GM21529 (cell line): Measurements from ENCODE around the gene LHX5.
"Not testable (repeated sequence)": the region's sequence is repeated elsewhere in the genome, so short reads cannot be mapped to it uniquely, and the experiment has no call there.

ENCODE experiments used
- ATAC-seq: cut with Tn5 transposase; IDR thresholded peaks from one replicate; pipeline ENCODE4 v1.9.1; 2021; ENCODE audit not compliant: unreplicated experiment

The LHX5 gene

DNA sequence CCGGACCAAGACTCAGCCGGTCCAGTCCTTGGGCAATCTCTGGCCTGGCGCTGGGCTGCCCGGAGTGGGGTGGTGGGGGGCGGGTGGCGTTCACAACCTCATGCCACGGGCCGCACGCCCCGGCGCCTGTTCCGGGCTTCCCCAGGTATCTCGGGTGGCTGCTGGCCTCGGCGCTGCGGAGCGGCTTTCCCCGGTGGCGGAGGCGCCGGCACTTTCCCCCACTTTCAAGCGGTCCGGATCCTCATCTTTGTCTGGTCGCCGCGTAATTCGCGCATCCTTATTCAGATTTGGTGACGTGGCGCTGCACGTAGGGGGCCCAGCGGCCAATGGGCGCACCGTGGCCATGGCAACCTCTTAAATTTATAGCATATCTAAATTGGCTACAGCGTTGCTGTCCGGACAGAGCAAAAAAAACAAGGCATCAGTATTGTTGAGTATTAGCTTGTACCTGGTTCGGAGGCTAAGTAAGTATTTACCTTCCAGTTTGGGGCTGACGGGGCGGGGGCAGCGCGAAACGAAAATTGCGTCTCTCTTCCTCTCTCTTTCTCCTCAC lies at the start of gene LHX5:
TSS of gene LHX5 (minus strand) at position 253 of the 553 bp plus-strand sequence. CDS start 373 bp downstream, outside the sequence.
- no peak for ATAC-seq

- ATAC-seq = no peak
These were observed 48.0 kb upstream of the LHX5 start for GRCh38 chr12:113519464-113520307.

DNA sequence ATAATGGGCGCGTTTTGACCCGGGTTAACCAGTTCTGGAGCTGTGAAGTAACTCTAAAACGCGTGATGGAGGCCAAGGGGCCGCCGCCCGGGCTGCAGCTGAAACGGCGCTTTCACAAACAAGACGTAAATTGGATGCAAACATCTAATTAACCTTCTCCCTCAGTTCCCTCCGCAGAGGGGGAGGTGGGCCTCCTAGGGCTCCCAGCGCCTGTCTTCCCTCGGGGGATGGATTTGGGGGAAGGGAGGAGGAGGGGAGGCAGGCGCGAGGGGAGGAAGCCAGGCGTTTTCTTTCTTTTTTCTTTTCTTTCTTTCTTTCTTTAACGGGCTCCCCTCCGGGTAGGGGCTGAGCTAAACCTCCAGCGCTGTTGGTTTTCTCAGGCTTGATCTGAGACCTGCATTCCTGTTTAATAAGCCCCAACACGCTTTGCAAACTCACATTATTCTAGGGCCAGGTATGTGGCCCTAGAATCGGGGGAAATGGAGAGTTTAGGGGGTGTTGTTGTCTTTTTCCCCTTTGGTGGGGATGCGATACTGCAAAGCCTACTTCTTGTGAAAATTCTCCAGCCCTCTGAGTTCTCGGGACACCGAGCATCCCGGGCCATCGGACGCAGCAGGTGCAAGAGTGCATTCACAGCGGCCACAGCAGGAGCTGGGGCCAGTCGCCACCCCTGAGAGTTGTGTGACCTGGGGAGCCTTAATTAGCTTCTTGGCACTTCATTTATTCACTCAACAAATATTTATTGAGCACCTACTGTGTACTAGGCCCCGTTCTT lies 43.6 kb upstream of the LHX5 start:
- ATAC-seq = no peak

DNA sequence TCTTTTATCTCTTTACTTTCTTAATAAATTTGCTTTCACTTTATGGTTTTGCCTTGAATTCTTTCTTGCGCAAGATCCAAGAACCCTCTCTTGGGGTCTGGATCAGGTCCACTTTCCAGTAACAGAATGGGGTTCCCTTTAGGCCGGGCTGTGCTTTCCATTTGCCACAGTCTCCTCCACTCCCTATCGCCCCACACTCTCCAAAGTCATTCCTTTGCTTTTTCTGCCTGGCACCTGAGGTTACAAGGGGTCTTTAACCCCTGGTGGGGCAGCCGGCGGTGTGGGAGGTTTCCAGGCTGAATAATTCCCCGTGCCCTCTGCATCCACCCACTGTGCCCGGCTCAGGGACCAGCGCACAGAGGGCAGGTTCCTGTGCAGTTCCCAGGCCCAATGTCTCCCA lies 42.9 kb upstream of the LHX5 start:
- no peak for ATAC-seq

GRCh38 chr12:113512568-113512967 lies 40.9 kb upstream of the LHX5 start:
- ATAC-seq = no peak

DNA sequence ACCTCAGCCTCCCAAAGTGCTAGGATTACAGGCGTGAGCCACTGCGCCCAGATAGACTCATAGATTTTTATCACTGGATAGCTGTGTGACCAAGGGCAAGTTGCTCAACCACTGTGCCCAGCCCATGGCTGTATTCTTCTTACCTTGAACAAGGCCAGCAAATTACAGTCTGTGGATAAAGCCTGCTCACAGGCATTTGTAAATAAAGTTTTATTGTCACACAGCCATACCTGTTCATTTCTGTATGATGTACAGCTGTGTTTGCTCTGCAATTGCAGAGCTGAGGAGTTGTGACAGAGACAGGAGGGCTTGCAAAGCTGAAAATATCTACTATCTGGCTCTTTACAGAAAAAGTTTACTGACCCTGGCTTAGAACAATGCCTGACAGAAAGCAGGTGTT lies 35.2 kb upstream of the LHX5 start:
- ATAC-seq = no peak

DNA sequence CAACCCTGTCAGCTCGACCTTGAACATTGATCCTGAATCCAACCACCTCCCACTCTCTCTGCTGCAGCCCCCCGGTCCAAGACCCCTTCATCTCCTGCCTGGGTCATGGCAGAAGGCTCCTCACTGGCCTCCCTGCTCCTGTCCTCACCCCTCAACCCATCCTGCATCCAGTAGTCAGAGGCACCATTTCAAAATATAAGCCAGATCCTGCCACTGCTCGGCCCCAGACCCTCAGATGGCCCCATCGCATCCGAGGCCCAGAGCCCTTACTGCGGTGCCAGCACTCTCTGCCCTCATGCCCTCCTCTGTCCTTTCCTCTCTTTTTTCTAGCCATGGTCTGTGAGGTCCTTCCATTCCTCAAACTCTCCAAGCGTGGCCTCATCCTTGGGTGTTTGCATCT lies 34.3 kb upstream of the LHX5 start:
- no peak for ATAC-seq

GRCh38 chr12:113504917-113505316 lies 33.2 kb upstream of the LHX5 start:
- no peak for ATAC-seq

GRCh38 chr12:113500782-113501311 lies 29.2 kb upstream of the LHX5 start:
- ATAC-seq = no peak

- ATAC-seq = no peak
These were observed 28.6 kb upstream of the LHX5 start for GRCh38 chr12:113500306-113500675.

- no peak for ATAC-seq
These were observed 26.8 kb upstream of the LHX5 start for GRCh38 chr12:113498490-113498889.

- no peak for ATAC-seq
These were observed 26.0 kb upstream of the LHX5 start for GRCh38 chr12:113497693-113498092.

DNA sequence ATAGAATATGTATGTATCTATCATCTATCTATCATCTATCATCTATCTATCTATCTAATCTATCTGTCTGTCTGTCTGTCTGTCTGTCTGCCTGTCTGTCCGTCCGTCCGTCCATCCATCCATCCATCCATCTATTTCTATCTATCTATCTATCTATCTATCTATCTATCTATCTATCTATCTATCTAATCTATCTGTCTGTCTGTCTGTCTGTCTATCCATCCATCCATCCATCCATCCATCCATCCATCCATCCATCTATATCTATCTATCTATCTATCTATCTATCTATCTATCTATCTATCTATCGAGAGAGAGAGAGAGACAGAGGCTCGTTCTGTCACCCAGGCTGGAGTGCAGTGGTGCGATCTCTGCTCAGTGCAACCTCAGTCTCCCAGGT lies 24.3 kb upstream of the LHX5 start:
- ATAC-seq = not testable (repeated sequence)

DNA sequence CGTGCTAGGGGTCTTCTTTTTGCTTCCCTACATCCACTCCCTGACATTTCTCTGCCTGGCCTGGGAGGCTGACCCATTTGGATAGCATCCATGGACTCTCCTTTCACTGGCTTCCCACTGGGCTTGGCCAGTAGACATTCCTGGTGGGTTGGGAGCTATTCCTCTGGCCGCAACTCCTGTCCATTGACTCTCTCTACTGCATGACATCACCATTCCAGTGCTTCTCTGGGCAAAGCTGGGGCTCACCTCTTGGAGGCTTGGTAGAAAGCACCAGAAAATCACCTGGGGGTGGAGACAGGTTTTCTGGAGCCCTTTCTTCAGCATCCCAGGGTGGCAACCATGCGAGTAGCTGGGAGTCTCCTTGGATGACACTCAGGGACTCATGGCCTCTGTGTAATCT lies 16.7 kb upstream of the LHX5 start:
- no peak for ATAC-seq

- ATAC-seq = no peak
These were observed 15.1 kb upstream of the LHX5 start for GRCh38 chr12:113486722-113487121.

GRCh38 chr12:113485330-113485729 lies 13.7 kb upstream of the LHX5 start:
- no peak for ATAC-seq

DNA sequence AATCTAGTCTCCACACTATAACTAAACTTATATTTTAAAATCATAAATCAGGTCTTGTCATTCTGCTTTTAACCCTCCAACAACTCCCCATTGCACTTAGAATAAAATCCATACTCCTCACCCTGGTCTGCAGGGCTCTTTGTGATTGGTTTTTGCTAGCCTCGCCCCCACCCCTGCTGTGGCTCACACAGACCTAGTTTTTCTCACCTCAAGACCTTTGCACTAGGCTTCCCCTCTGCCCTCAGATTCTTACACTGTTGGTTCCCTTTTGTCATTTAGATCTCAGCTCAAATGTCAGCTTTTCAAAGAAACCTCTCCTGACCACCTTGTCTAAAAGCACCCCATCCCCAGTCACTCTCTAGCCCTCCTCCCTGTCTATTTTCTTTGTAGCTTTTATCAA lies 10.7 kb upstream of the LHX5 start:
- ATAC-seq = no peak

DNA sequence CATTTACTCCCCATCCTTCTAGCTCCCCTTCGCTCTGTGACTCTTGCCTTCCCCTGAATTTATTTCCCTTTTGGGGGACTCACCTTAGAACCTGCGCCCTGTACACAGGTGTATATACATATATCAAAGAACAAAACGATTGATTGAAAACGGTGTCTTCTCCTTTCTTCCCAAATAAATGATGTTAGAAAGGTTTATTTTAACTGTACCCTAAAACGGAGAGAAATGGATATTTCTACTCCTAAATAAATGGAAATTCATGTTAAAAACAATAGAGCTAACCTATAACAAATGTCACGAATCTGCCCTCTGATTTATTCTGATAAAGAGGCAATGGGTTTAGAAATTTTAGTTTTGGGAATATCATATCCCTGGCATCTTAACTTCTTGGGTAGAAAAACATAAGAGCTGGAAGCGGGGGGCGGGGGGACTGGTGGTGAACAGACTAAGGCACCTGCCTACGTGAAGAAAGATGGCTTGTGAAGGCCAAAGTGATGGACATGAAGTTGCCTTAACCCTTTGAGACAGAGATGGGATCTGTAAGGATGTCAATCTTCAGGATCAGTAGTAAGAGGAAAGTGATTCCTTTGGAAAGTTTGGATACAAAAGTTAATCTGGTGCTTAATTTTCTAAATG lies 8.8 kb upstream of the LHX5 start:
- ATAC-seq = no peak

DNA sequence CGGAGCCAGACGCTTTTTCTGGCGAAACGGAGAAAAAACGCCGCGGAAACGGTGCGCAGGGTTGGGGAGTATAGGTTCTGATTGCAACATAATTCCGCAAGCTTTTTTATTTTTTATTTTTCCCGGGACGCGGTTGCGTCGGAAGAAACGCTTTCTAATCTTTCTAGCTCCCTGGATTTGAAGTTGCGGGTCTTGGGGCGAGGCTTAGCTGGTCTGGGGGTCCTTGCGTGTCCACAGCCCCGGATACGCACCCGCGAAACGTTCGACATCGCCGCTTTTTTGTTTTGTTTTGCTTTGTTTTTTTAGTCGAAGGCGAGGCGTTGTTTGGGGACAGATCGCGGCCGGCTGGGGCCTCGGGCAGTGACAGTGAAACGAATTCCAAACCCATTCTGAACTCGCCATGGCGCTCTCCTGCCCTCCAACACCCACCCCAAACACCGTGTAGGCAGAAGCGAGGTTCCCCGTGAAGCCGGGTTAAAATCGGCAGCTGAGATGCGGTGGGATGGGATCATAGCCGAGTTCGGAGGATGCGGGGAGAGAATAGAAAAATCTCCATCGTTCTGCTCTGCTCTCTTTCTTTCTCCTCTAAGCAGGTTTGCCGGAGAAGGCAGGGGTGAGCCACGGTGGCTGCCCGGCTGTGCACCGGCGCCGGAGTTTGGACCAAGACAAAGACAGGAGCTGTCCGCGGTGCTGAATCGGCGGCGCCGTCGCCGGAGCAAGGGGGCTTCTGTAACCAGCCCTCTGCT lies 8.1 kb upstream of the LHX5 start:
- no peak for ATAC-seq

DNA sequence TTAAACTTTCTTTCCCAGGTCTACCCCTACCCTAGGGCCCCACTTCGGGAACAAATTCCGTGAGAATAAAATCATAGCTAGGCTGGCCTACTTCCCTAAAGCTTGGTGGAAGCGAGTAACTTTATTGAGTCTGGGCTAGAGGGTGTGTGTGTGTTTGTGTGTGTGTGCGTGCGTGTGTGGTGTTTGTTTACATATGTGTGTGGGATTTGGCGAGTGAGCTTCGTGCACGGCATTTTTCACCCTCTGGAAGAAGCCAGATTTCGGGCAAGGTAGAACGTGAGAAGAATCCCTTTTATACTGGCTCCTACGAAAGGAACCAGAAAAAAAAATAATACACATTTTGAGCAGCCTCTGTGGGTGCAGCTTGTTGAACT lies 7.5 kb upstream of the LHX5 start:
- ATAC-seq = no peak
